ENCODE results near the gene PNMA6E.

Gene PNMA6E

GRCh38 chrX:153401133-153401764, at the start of gene PNMA6E:
Gene PNMA6E (minus strand): TSS chrX:153401350. CDS start chrX:153398849, 2,501 bp downstream.
- DNase-seq, result no peak

GRCh38 chrX:153450949-153451277, 49.8 kb upstream of the PNMA6E start:
- DNase-seq, result no peak

GRCh38 chrX:153450114-153450948, 49.2 kb upstream of the PNMA6E start:
- DNase-seq, result no peak

- no peak for DNase-seq
These were observed 48.4 kb upstream of the PNMA6E start for GRCh38 chrX:153449368-153450113.

DNA sequence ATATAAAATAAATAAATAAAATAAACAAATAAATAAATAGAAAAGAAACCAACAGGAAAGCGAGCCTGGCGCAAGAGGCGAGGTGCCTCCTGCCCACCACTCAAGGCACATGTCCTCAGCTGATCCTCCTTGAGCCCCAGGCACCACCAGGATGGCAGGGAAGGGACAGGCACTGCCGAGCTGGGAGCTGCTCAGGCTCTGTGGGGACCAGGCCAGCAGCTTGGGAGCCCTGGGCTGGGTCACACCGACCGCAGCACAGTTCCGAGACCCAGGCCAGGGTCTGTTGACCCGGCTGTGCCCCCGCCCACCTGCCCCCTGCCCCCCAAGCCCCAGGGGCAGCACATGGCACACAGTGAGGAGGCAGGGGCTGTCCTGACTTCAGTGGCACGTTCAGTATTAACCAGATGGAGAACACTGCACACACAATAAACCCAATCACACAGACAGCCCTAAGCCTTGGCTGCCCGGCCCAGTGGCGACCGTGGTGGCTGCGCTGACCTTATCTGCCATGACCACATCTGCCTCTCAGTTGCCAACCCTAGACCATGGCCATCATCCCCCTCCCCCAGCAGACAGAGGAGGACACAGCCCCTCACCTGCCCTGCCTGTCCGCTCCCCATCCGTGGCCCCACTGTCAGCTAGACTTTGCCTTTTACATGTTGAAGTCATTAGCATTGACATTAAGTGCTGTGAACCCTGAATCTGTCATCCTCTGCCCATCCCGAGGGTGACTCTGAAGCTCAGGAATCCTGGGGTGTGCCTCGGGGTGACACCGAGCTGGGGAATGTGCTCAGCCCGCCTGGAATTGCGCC, 47.6 kb upstream of the PNMA6E start:
- no peak for DNase-seq

DNA sequence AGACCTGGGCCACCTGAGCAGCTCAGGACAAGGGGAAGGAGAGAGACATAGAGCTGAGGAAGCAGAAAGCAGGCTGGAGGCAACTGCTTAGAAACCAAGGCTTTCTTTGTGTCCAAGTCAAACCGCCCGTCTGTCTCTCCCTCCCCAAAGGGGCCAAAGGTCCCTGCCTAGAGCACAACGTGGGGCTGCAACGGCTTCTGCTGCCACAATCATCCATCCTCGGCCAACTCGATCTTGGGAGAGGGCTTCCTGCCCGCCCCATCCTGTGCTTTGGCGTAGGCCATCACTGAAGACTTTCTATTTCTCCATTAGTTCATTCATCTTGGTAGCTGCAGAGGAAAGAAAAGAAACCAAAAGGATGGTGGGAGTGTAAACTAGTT, 46.4 kb upstream of the PNMA6E start:
- no peak for DNase-seq

GRCh38 chrX:153446950-153447580, 45.9 kb upstream of the PNMA6E start:
- DNase-seq, result no peak

DNA sequence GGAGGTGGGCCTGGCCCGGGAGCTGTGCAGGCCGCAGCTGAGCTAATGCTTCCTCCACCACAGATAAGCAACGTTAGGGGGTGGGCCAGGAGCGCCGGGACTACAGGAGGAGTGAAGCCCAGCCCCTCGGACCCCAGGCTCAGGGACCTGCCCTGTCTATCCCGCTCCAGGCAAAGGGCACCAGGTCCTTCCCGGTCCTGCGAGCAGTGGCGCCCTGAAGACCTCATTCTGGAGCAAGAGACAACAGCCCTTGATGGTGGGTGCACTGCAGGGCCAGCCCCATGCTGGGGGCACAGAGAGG, 45.4 kb upstream of the PNMA6E start:
- DNase-seq, result no peak

DNA sequence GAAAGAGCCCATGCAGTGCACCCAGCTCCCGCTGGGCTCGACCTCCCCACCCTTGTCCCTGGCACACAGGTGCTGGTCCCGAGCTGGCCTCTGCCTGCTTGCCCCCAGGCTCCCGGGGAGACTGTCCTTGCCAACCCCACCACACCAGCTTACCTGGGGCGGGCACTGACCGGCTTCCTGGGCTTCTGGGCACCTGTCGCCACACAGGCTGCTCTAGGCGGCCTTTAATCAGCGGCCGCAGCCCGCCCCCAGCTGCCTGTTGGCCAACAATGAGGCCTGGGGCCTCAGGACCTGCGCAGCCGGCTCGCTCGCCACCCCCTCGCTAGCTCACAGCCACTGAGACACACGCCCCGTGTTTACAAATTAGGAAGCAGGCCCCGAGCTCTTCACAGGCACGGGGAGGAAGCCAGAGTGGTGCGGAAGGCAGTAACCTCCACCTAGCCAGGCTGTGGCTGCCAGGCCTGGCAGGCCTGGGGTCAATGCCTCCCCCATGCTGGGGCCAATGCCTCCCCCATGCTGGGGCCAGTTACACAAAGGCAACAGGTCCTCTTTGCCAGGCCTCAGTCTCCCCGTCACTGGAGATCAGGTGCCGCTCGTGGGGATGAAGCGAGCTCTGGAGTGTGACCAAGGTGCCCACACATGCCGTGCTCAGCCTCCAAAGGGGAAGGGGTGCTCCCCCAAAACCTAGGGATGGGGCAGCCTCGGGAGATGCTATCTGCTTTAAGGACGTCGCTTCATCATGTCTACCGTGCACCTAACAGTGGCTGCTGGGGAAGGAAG, 44.9 kb upstream of the PNMA6E start, which contains the start of gene TREX2:
Gene TREX2 (minus strand): TSS at position 201 of the 780 bp plus-strand sequence. CDS start 626 bp downstream, outside the sequence.
- DNase-seq, result no peak

- no peak for DNase-seq
These were observed 44.1 kb upstream of the PNMA6E start for GRCh38 chrX:153445106-153445855.

- no peak for DNase-seq
These were observed 43.3 kb upstream of the PNMA6E start for GRCh38 chrX:153444333-153445011.

DNA sequence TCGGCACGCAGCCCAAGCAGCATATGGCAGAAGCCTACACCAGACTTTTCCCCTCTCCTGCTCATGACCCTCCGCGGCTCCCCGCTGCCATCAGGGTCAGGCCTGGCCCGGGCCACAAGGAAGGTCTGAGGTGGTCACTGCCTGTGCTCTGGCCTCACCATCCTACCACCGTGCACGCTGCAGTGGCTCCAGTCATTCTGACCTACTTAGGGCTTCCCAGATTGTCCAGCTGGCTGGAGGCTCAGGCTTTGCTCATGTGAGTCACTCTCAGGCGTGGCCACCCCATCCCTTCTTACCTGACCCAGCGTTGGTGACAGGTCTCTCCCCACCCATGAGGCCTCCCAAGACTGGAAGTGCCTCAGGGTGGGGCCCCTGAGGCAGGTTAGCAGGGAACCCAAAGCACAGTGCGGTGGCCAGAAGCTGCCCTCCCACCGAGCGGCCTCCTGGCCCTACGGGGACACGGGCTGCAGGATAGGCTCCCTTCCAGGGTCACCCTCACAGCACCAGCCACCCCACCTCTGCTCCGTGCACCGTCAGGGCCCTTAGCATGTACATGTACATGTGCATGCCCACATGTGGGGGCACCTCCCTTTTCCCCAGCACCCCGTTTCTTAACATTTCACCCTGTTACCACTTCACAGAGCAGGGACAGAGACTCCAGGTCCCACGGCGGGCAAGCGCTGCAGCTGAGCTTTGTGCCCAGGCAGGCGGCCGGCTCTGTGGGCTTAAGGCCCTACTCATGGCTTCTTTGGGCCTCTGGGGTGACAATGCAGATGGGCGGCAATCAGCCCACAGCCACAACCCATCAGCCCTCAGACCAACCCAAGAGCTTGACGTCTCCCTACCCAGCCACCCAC, 42.6 kb upstream of the PNMA6E start:
- no peak for DNase-seq

- DNase-seq, result no peak
These were observed 41.3 kb upstream of the PNMA6E start for GRCh38 chrX:153442463-153442862.

DNA sequence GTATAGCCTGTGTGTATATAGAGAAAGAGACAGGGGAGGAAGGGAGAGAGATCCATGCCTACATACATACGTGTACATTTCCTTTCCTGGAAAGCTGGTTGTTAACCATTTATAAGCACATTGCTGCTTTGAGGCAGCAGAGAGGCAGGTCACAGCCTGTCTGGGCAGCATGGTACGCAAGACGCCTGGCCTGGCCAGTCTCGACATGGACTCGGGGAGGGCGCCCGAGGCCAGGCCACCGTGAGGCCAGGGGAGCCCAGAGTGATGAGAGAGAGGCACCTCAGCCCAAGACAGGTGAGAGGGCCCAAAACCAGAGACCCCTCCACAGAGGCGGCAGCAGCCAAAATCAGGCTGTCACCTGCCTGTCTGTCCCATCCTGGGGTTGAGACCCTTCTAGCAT, 40.8 kb upstream of the PNMA6E start:
- no peak for DNase-seq

GRCh38 chrX:153441296-153441695, 40.1 kb upstream of the PNMA6E start:
- DNase-seq, result no peak

GRCh38 chrX:153440556-153441135, 39.5 kb upstream of the PNMA6E start:
- DNase-seq, result no peak

DNA sequence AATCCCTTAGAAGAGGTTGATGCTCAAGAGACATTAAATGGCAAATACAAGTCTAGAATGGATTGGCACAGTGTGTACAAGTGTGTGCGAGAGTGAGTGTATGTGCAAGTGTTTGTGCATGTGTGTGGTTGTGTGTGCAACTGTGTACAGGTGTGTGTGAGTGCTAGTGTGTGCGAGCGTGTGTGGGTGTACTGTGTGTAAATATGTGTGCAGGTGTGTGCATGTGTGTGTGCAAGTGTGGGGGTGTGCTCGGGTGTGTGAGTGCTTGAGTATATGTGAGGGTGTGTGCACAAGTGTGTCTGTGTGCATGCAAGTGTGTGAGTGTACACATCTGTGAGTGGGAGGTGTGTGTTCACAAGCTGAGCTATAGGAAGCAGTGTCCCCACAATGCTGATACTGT, 38.8 kb upstream of the PNMA6E start:
- DNase-seq, result no peak

DNA sequence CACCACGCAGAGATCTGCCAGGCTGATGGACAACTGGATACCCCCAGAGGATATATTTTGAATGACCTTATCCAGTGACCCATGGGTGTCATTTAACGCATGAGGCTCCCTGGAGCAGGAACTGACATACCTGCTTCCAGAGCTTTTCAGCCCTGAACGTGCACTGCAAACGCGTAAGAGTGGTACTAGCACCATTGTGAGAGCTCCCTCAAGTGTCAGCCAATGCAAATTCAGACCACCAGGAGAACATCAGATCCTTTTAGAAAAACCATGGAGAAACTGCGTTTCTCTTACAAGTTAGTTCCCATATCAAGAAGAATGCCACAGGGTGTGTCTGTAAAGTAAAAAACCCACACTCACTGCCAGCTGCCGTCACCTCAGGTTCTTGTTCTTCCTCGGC, 37.4 kb upstream of the PNMA6E start:
- DNase-seq, result no peak

DNA sequence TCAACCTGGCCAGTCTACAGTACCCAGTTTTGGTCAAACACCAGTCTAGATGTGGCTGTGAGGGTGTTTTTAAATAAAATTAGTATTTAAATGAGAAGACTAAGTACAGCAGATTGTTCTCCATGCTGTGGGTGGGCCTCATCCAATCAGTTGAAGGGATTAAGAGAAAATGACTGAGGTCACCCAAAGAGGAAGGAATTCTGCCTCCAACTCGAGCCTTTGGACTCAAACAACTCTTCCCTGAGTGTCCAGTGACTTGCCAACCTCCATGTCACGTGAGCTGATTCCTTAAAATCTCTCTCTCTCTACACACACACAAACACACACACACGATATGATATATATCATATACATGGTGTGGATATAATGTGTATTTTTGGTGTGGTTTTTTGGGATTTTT, 34.7 kb upstream of the PNMA6E start:
- DNase-seq, result no peak
